HG03565 (cell line): ENCODE measurements around the gene NAIF1.
"Not testable (repeated sequence)": the region's sequence is repeated elsewhere in the genome, so short reads cannot be mapped to it uniquely, and the experiment has no call there.

Experiments
- ATAC-seq: cut with Tn5 transposase; IDR thresholded peaks from one replicate; pipeline ENCODE4 v1.9.1; 2021; ENCODE audit warnings: mild to moderate bottlenecking, moderate library complexity; ENCODE audit not compliant: unreplicated experiment

Gene NAIF1

GRCh38 chr9:128088253-128088945, 21.3 kb upstream of the NAIF1 start:
- ATAC-seq, result no peak

- no peak for ATAC-seq
Measured at GRCh38 chr9:128087262-128087661, 20.1 kb upstream of the NAIF1 start.

- no peak for ATAC-seq
Measured at GRCh38 chr9:128085943-128086342, 18.8 kb upstream of the NAIF1 start.

DNA sequence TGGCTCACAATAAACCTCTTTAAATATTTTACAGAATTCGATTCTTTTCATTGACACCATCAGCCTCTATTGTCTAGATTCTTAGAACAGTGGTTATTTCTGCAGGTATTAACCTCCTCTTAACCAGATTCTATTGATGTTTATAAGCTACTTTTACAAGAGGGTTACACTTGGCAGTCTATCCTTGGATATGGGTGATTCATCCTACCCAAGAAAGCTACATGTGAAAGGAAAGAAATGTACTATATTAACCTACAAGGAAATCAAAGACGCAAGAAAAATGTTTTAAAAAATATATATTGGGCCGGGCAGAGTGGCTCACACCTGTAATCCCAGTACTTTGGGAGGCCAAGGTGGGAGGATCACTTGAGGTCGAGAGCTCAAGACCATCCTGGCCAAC, 17.6 kb upstream of the NAIF1 start:
- ATAC-seq, result no peak

DNA sequence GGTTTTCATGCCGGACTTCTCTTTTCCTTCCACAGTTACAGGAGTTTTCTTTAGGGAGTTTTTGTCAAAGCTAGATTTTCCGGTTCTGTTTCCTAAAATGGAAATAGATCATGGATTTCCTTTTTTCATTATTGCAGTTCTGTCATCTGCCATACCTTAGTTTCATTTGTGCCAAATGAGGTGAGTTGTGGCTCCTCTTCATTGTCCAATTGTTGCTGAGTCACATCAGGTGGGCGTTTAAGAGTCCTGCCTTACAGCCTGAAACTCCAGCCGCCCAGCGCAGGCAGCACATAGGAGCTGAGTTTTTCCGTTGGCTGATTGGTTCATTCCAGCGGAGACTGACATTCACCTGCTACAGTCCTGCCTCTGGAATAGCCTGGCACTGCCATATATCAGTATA, 15.0 kb upstream of the NAIF1 start:
- no peak for ATAC-seq

DNA sequence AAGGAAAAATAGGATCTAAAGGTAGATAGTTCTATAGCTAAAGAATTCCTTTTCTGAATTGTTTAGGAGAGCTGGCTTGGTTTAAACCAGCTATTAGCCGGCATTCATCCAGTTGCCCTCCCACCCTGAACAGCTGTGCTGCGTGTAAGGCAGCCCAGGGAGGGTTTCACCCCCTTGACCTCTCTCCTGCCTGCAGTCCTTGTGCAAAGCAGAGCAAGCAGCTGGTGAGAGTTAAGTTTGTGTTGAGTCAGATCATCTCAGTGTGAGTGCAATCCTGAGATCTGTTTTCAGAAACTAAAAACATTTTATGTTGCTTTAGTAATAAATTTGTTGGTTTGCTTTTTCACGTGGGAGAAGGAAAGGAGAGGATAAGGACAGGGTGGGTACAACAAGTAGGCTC, 13.9 kb upstream of the NAIF1 start:
- ATAC-seq, result no peak

DNA sequence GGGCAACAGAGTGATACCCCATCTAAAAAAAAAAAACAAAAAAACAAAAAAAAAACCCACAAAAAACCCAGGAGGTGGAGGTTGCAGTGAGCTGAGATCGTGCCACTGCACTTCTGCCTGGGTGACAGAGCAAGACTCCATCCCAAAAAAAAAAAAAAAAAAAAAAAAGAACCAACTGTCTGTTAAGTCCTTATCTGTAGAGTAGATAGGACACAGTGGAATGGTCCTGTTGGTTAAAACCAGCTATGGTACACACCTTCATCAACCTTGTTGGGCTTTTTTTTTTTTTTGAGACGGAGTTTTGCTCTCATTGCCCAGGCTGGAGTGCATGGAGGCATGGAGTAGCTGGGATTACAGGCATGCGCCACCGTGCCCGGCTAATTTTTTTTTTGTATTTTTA, 13.1 kb upstream of the NAIF1 start:
- no peak for ATAC-seq

DNA sequence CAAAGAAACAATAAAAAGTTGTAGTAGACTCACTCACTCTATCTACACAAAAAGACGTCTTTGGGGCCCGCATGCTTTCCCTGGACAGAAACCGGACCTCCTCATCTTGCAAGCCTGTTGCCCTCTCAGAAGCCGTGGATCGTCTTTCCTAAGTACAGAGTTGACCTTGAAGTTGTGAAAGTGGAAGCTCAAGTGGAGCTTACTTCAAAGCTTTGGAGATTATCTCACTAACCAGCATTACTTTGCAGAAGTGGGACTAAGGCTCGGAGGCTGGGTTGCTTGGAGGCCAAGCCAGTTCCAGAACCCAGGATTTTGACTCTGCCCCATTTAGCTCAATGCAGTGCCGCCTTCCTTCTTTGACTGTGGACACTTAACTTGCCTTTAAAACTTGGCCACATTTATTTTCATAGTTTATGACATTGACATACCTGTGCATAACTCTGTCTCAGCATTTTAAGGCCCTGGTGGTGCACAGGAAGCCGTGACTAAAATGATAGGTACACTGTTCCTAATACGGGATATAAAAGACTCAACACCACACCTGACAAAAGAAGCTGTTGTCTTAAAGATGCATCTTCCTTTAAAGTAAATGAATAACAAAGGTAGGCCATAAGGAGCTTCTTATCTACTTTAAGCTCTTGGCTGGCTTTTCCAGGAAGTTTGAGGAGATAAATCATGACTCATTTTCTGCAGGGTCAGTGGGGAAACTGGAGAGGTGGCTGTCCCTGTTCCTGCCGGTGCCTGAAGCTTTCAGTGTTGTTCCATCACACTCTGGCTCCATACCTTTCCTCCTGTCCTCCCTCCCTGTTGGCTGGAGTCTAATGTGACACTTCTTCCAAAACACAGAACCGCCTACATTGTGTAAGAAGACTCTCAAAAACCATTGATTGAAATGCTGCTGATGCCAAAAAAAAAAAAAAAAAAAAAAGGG, 11.6 kb upstream of the NAIF1 start:
- no peak for ATAC-seq

DNA sequence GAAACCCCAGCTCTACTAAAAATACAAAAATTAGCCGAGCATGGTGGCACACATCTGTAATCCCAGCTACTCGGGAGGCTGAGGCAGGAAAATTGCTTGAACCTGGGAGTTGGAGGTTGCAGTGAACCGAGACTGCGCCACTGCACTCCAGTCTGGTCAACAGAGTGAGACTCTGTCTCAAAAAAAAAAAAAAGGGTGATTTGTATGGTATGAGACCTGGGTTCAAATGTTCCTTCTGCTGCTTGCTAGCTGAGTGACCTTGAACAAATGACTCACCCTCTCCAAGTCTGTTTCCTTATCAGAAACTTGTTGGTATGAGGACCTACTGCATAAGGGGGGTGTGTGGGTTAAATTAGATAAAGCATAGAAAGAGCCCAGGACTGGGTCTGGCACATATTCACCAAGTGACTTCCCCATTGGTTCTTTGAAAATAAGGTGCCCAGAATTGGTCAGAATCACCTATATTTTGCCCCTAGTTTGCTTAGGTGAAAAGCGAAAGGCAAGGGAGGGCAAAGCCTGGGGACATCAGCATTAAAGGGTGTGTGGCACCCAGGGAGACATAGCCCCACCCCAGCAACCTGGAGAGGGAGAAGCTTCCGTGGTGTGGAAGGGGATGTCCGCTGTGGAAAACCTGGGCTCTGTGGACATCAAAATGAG, 10.9 kb upstream of the NAIF1 start:
- ATAC-seq, result no peak

DNA sequence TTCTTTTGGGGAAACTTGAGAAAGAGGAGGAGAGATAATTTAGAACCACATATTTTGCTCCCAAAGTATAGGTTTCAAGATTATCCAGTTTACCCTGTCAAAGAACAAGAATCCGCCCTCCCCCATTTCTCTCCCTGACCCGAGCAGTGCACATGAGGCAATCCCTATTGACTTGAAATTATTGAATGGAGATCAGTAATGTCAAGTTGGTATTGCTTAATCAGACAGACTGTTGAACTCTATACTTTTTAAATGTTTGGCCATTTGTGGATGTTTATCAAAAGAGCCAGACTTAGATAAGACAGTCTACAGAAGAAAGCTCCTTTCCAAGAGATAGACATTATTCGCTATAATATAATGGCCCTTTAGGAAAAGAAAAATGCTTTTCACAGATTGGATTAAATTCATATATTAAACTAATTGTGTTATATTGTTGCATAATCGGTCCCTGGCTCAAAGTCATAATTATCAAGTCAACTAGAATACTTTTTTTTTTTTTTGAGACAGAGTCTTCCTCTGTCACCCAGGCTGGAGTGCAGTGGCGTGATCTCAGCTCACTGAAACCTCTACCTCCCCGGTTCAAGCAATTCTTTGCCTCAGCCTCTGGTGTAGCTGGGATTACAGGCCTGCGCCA, 6.2 kb upstream of the NAIF1 start:
- no peak for ATAC-seq

DNA sequence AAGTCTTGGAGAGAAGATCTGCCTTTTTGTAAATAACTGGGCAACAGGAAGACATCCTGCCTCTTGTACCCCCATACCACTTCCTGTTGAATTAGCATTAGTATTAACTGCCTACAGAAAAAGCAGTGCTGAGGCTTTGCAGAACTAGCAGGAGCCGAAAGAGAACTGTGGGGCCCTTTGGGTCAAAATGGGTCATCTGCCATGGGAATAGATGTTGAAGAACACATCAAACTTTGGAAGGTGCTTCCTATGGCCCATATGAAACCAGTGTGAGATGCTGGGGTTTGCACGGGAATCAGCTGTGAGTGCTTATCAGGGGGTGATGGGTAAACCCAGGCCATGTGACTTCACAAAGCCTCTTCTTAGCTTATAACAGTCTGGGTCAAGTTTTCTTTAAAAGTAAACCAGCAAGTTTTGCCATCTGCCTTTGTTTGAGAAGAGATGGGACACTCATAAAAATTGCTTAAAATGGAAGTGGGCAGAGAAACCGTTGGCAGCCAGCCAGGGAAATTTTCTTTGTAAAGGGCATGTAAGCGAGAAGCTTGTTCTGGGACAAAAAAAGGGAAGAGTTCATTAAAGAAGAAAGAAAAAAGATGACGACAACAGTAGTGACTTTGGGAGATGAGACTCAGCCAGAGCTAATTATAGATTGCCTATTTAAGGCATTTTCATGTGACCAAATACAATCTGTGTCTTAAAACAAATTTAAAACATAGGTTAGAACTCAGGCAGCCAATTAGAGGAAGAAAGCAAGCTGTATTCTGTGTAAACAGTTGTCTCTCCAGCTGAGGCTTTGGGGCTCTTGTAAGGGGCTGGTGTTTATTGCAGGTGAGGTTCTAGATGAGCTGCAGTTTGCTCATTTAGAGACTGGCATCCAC, 5.3 kb upstream of the NAIF1 start:
- ATAC-seq, result no peak

GRCh38 chr9:128071475-128071874, 4.4 kb upstream of the NAIF1 start:
- ATAC-seq, result not testable (repeated sequence)

GRCh38 chr9:128070874-128071273, 3.8 kb upstream of the NAIF1 start:
- ATAC-seq, result no peak

DNA sequence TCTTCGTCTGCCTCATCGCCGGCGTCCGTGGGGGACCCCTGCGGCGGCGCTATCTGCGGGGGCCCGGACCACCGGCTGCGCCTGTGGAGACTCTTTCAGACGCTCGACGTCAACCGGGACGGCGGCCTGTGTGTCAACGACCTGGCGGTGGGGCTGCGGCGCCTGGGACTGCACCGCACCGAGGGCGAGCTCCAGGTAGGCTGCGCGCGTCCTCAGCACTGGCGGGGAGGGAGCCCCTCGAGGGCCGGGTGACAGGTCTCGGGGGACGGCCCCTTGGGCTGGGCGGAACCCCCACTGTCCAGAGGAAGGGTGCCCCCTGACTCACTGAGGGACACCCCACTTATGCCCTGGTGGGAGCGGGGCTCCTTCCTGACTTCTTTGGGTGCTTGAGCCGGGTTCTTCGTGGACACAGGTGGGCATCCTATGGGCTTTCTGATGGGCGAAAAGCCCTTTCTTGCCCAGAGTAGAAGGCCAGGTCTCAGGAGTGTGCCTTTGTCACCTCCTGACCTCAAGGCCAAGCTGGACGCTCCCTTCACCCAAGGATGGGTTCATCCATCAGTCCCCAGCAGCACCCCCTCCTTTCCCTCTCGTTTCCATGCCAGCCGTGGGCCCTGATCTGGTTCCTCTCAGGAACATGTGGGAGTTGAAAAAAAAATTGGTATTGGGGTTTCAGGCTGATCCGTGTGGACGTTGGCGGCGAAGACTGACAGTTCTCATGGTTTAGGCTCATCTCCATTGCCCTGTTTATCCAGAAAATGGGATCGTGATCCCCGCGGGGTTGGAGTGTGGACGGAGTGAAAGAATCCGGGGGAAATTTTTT, 1.5 kb upstream of the NAIF1 start:
- ATAC-seq, result no peak

GRCh38 chr9:128067645-128068385, 695 bp upstream of the NAIF1 start, which contains the start of gene SLC25A25:
SLC25A25 (plus strand) TSS chr9:128068232; CDS start chr9:128068320, 88 bp downstream.
- peak; percentile 59 for ATAC-seq

DNA sequence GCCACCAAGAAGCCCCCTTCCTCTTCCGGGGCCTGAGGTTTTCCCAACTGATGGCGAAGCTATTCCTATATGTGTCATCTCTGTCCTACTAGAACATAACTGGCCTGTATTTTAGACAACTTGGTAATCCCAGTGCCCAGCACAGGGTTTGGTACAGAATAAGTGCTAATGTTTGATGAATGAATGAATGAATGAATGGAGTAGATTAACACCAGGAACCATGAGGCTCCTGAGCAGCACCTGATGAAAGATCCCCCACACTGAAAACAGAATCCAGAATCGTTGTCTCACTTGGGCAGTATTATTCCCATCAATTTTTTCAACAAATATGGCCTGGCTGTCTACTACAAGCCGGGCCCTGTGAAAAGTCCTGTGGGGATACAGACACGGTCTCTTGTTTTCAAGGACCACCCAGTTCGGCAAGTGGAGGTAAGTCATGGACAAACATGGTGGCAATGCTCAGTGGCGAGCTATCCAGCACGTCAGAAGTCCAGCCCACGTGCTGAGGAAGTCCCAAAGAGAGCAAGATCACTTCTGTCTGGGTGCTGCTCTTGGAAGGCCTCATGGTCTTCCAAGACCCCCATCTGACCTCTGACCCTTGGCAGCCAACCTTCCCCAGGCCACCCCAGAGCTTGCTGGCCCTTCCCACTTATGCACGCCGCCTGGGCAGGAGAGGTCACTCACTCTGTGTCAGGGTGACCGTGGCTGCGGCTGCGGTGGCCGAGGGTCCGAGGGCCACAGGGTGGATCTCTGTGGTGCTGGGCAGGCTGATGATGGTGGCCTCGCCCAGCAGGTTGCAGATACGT, 1.0 kb downstream of the NAIF1 start:
- ATAC-seq, result no peak
